Testis (tissue), 2 donors: Measurements from ENCODE around the gene LIMK2.

Experiments used
- POLR2A ChIP-seq: fragments of 450-650 bp; IDR thresholded peaks from one replicate; pipeline ENCODE4 v1.6.1; 2017; ENCODE audit warnings: antibody characterized with exemption, mild to moderate bottlenecking, moderate library complexity
- TF ChIP-seq, protein P1 (sequence below), 3 experiments: fragments of 450-650 bp in 2 of 3; fragments of 200-600 bp in 1 of 3; sonication (generic) in 1 of 3; IDR thresholded peaks; one replicate each; pipeline ENCODE4 v1.5.1; 2016 to 2019; ENCODE audit warnings: antibody characterized with exemption in 3 of 3, mild to moderate bottlenecking in 2 of 3, moderate library complexity in 1 of 3

DNA sequence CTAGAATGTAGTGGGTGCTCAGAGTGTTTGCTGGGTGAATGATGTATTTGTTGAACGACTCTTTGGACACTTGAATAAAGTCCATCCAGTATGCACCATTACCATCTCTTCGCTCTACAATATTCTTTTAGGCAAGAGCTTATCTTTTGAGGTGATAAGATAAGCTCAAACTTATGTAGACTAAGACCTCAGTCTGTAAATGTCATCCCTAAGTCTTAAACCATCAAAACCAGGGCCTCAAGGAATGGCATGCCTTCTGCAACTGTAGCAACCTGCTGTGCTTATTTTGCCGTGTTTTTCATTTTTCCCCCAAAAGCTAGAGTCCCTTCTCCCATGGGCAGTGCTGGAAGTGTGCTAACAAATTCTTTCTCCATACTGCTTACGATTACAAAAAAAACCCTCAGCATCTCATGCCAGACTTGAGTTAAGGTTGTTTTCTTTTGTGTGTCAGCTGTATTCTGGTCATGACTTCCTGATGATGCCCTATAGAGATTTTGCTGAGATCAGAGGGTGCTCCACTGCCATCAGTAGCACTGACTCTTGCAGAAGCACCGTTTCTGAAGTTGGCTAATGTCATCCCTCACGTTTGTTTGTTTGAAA, 27.8 kb downstream of the LIMK2 start:
- TF ChIP-seq, protein P1, sequence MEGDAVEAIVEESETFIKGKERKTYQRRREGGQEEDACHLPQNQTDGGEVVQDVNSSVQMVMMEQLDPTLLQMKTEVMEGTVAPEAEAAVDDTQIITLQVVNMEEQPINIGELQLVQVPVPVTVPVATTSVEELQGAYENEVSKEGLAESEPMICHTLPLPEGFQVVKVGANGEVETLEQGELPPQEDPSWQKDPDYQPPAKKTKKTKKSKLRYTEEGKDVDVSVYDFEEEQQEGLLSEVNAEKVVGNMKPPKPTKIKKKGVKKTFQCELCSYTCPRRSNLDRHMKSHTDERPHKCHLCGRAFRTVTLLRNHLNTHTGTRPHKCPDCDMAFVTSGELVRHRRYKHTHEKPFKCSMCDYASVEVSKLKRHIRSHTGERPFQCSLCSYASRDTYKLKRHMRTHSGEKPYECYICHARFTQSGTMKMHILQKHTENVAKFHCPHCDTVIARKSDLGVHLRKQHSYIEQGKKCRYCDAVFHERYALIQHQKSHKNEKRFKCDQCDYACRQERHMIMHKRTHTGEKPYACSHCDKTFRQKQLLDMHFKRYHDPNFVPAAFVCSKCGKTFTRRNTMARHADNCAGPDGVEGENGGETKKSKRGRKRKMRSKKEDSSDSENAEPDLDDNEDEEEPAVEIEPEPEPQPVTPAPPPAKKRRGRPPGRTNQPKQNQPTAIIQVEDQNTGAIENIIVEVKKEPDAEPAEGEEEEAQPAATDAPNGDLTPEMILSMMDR (IDR thresholded peaks at IDR 0.05): no peak
- no peak for TF ChIP-seq POLR2A
